K562 (cell line): ENCODE measurements around the gene MARCKSL1. TPM values are rescaled to one million over a fixed set of nuclear protein-coding genes. Genes with fewer than 3 reads are reported as not detected.

Source experiments
- ARHGAP35 ChIP-seq: fragments of 450-650 bp; IDR thresholded peaks from 2 replicates; pipeline ENCODE4 v1.6.1; 2018; ENCODE audit not compliant: partially characterized antibody
- CHD2 ChIP-seq: IDR thresholded peaks from 2 replicates; pipeline ENCODE4 v1.6.1; 2011; ENCODE audit warnings: low read depth, low read length
- CHD4 ChIP-seq: fragments of 200-600 bp; sonication (generic); IDR thresholded peaks from 3 replicates; pipeline ENCODE4 v1.6.1; 2012; ENCODE audit warnings: low read depth, mild to moderate bottlenecking, mixed read lengths, low read length, inconsistent platforms; ENCODE audit not compliant: insufficient read depth, insufficient replicate concordance, poor library complexity, severe bottlenecking
- HMGN3 ChIP-seq: IDR thresholded peaks from 2 replicates; pipeline ENCODE4 v1.6.1; 2011; ENCODE audit warnings: borderline replicate concordance, low read depth, mild to moderate bottlenecking, mixed read lengths, low read length; ENCODE audit not compliant: insufficient read length; ENCODE audit errors: extremely low read depth
- HOXB6 ChIP-seq: fragments of 250-450 bp; sonication (Bioruptor Pico); IDR thresholded peaks from 2 replicates; pipeline ENCODE4 v1.5.1; 2022; ENCODE audit warnings: mild to moderate bottlenecking, borderline replicate concordance
- MEIS2 ChIP-seq: fragments of 450-650 bp; IDR thresholded peaks from 2 replicates; pipeline ENCODE4 v1.6.1; 2014; ENCODE audit warnings: mild to moderate bottlenecking; ENCODE audit not compliant: partially characterized antibody
- NFATC3 ChIP-seq: fragments of 450-650 bp; IDR thresholded peaks from 2 replicates; pipeline ENCODE4 v1.6.1; 2017; ENCODE audit warnings: mild to moderate bottlenecking
- RBM15 ChIP-seq: fragments of 200-400 bp; formaldehyde crosslinking; IDR thresholded peaks from 2 replicates; pipeline ENCODE4 v1.6.1; 2018; ENCODE audit warnings: mild to moderate bottlenecking, low read length, moderate library complexity; ENCODE audit not compliant: insufficient read depth
- TCF7L2 ChIP-seq: fragments of 150-350 bp; IDR thresholded peaks from 2 replicates; pipeline ENCODE4 v1.6.1; 2016; ENCODE audit warnings: low read depth, mild to moderate bottlenecking, low read length, moderate library complexity
- ZNF253 ChIP-seq: fragments of 250-450 bp; sonication (Bioruptor Pico); conservative IDR thresholded peaks from 2 replicates; pipeline ENCODE4 v1.6.1; 2021; ENCODE audit warnings: mild to moderate bottlenecking
- ZNF707 ChIP-seq: fragments of 250-450 bp; sonication (Bioruptor Pico); conservative IDR thresholded peaks from 2 replicates; pipeline ENCODE4 v1.8.0; 2022; ENCODE audit warnings: inconsistent platforms, mild to moderate bottlenecking, moderate library complexity
- ZNF75A ChIP-seq: fragments of 450-650 bp; formaldehyde crosslinking; IDR thresholded peaks from 2 replicates; pipeline ENCODE4 v1.4.0; 2020; ENCODE audit warnings: mild to moderate bottlenecking
- polyA plus RNA-seq, 8 experiments: library from polyadenylated mRNA; depleted of rRNA in 4 of 8; stranded (reverse) in 5 of 8; unstranded in 3 of 8; fragments of >200 nt; fragmentation: Nextera tagmentation in 2 of 8; fragmentation: Illumina TruSeq in 1 of 8; extraction: Ambion mirVana in 2 of 8; extraction: Trizol in 1 of 8; gene quantifications; 2 replicates each; pipeline versions ENCODE4 v1.2.1 to v1.2.3, GENCODE V29; 2011 to 2014; ENCODE audit warnings: inconsistent platforms in 1 of 8, missing spikeins in 1 of 8
- total RNA-seq, 7 experiments: library from RNA; depleted of rRNA in 6 of 7; stranded (reverse); fragments of >200 nt in 6 of 7; fragmentation: Illumina TruSeq in 2 of 7; extraction: Trizol in 2 of 7; gene quantifications; 2 replicates each; pipeline versions ENCODE4 v1.2.1 to v1.2.3, GENCODE V29; 2011 to 2021; ENCODE audit warnings: low replicate concordance in 1 of 7
- TF ChIP-seq, protein P1 (sequence below): fragments of 250-450 bp; sonication (Bioruptor Pico); IDR thresholded peaks from 2 replicates; pipeline ENCODE4 v1.5.0; 2020; ENCODE audit warnings: mild to moderate bottlenecking
- TF ChIP-seq, protein P2 (sequence below): fragments of 250-450 bp; sonication (Bioruptor Pico); IDR thresholded peaks from 2 replicates; pipeline ENCODE4 v1.5.0; 2020; ENCODE audit warnings: mild to moderate bottlenecking, borderline replicate concordance
- TF ChIP-seq, protein P3 (sequence below): fragments of 450-650 bp; IDR thresholded peaks from 2 replicates; pipeline ENCODE4 v1.6.1; 2014; ENCODE audit warnings: low read depth, mild to moderate bottlenecking, moderate library complexity, borderline replicate concordance
- TF ChIP-seq, protein P4 (sequence below): sonication (generic); formaldehyde crosslinking; IDR thresholded peaks from 2 replicates; pipeline ENCODE4 v1.8.0; 2022; ENCODE audit warnings: missing genetic modification reagents, mild to moderate bottlenecking, borderline replicate concordance
- TF ChIP-seq, protein P5 (sequence below): fragments of 450-650 bp; formaldehyde crosslinking; IDR thresholded peaks from 2 replicates; pipeline ENCODE4 v1.4.0; 2022; ENCODE audit warnings: missing genetic modification characterization

Gene MARCKSL1
- total and polyA plus RNA-seq, 9 of the 15 experiments (the other 6 are each of a cell fraction or from before 2014, with no cell fraction given) = 14.7 to 325 (median 155) TPM

DNA sequence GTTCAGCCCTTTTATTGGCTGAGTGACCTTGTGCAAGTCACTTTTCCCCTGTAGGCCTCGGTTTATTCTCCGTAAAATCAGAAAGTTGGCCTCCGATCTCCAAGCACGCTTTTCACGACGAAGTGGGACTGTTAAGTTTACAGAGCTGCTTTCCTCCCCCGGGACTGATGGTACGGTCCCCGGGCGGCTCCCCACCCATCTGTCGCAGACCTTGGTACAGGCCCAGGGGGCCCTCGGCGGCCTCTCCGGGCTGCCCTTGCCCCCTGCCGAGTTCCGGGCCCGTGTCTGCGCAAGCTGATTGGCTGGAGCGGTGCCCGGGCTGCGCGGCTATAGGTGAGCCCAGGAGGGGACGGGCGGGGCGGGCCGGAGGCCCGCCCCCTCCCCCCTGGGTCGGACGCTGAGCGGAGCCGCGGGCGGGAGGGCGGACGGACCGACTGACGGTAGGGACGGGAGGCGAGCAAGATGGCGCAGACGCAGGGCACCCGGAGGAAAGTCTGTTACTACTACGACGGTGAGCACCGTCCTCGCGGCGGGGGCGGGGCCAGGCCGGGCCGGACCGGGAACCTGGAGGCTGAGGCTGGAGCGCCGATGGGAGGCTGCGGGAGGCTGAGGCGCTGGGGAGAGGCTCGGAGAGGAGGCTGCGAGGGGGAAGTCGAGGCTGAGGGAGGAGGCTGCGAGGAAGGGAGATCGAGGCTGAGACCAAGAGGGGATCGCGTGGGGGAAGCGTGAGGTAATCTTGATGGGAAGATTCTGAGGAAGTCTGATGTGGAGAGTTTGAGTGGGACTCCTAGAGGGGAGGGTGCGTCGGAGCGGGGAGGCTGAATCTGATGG lies 44.1 kb downstream of the MARCKSL1 start, which contains the start of gene HDAC1 (continued):
- peak; percentile 79 for TF ChIP-seq CHD2
- peak; percentile 37 for TF ChIP-seq ARHGAP35
- no peak for TF ChIP-seq NFATC3
- TF ChIP-seq ZNF253 (CRISPR knock-in tag) = no peak
- no peak for TF ChIP-seq CHD4
- TF ChIP-seq, protein P1, sequence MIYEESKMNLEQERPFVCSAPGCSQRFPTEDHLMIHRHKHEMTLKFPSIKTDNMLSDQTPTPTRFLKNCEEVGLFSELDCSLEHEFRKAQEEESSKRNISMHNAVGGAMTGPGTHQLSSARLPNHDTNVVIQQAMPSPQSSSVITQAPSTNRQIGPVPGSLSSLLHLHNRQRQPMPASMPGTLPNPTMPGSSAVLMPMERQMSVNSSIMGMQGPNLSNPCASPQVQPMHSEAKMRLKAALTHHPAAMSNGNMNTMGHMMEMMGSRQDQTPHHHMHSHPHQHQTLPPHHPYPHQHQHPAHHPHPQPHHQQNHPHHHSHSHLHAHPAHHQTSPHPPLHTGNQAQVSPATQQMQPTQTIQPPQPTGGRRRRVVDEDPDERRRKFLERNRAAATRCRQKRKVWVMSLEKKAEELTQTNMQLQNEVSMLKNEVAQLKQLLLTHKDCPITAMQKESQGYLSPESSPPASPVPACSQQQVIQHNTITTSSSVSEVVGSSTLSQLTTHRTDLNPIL (CRISPR knock-in tag) = no peak
- peak; percentile 78 for TF ChIP-seq HMGN3
- 0 out of 2 replicates have a peak, but pooled peaks have one; percentile 38 for TF ChIP-seq ZNF707 (CRISPR knock-in tag)
- TF ChIP-seq, protein P2, sequence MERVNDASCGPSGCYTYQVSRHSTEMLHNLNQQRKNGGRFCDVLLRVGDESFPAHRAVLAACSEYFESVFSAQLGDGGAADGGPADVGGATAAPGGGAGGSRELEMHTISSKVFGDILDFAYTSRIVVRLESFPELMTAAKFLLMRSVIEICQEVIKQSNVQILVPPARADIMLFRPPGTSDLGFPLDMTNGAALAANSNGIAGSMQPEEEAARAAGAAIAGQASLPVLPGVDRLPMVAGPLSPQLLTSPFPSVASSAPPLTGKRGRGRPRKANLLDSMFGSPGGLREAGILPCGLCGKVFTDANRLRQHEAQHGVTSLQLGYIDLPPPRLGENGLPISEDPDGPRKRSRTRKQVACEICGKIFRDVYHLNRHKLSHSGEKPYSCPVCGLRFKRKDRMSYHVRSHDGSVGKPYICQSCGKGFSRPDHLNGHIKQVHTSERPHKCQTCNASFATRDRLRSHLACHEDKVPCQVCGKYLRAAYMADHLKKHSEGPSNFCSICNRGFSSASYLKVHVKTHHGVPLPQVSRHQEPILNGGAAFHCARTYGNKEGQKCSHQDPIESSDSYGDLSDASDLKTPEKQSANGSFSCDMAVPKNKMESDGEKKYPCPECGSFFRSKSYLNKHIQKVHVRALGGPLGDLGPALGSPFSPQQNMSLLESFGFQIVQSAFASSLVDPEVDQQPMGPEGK (CRISPR knock-in tag) = 0 out of 2 replicates have a peak, but pooled peaks have one; percentile 29
- TF ChIP-seq RBM15 = no peak
- TF ChIP-seq, protein P3, sequence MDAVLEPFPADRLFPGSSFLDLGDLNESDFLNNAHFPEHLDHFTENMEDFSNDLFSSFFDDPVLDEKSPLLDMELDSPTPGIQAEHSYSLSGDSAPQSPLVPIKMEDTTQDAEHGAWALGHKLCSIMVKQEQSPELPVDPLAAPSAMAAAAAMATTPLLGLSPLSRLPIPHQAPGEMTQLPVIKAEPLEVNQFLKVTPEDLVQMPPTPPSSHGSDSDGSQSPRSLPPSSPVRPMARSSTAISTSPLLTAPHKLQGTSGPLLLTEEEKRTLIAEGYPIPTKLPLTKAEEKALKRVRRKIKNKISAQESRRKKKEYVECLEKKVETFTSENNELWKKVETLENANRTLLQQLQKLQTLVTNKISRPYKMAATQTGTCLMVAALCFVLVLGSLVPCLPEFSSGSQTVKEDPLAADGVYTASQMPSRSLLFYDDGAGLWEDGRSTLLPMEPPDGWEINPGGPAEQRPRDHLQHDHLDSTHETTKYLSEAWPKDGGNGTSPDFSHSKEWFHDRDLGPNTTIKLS = peak; percentile 42; the same call in 1 of the 2 replicates
- TF ChIP-seq, protein P4, sequence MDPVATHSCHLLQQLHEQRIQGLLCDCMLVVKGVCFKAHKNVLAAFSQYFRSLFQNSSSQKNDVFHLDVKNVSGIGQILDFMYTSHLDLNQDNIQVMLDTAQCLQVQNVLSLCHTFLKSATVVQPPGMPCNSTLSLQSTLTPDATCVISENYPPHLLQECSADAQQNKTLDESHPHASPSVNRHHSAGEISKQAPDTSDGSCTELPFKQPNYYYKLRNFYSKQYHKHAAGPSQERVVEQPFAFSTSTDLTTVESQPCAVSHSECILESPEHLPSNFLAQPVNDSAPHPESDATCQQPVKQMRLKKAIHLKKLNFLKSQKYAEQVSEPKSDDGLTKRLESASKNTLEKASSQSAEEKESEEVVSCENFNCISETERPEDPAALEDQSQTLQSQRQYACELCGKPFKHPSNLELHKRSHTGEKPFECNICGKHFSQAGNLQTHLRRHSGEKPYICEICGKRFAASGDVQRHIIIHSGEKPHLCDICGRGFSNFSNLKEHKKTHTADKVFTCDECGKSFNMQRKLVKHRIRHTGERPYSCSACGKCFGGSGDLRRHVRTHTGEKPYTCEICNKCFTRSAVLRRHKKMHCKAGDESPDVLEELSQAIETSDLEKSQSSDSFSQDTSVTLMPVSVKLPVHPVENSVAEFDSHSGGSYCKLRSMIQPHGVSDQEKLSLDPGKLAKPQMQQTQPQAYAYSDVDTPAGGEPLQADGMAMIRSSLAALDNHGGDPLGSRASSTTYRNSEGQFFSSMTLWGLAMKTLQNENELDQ (CRISPR knock-in tag) = no peak
- peak; percentile 4 for TF ChIP-seq MEIS2
- TF ChIP-seq HOXB6 (CRISPR knock-in tag) = no peak; the same call in 1 of the 2 replicates
- peak; percentile 96 for TF ChIP-seq TCF7L2
- TF ChIP-seq ZNF75A = no peak
- TF ChIP-seq, protein P5, sequence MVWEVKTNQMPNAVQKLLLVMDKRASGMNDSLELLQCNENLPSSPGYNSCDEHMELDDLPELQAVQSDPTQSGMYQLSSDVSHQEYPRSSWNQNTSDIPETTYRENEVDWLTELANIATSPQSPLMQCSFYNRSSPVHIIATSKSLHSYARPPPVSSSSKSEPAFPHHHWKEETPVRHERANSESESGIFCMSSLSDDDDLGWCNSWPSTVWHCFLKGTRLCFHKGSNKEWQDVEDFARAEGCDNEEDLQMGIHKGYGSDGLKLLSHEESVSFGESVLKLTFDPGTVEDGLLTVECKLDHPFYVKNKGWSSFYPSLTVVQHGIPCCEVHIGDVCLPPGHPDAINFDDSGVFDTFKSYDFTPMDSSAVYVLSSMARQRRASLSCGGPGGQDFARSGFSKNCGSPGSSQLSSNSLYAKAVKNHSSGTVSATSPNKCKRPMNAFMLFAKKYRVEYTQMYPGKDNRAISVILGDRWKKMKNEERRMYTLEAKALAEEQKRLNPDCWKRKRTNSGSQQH (CRISPR knock-in tag) = peak; percentile 92
